ENCODE results near the gene KRTAP5-2.

KRTAP5-2 gene

DNA sequence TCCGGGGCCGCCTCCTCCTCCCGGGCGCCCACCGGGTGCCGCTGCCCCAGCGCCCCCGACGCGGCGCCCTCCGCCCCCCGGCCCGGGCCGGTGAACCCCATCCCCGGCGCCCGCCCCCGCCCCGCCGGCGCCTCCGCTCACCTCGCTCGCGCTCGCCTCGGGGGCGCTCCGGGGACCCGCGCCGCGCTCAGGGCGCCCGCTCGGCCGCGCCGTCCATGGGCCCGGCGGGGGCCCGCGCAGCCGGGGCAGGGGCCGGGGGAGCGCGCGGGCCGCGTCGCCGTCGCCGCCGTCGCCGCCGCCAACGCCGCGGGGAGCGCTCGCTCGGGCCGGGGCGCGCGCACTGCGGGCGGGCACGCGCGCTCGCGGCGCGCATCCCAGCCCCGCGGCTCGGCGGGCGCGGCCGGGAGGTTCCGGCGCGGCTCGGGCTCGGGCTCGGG, 26.3 kb downstream of the KRTAP5-2 start:
- no peak overlapping the region for H3K4me3 ChIP-seq (ENCODE audit: low read length)
- no peaks in the 10 kb centered on the region for H3K36me3 ChIP-seq (ENCODE audit: control insufficient read depth, insufficient read depth, low read length, severe bottlenecking)
- peaks cover 3% of the 10 kb centered on the region for H3K4me1 ChIP-seq (ENCODE audit: control insufficient read depth, insufficient read depth, low read length)
- no peaks in the 10 kb centered on the region for H3K9me3 ChIP-seq (ENCODE audit: control insufficient read depth, low read length)
- H3K9ac ChIP-seq (ENCODE audit: low read length): no peak overlapping the region
- peaks cover 17% of the 10 kb centered on the region for H3K27me3 ChIP-seq (replicated peaks; ENCODE audit: control insufficient read depth, insufficient read depth, low read length)
- no peak for DNase-seq (ENCODE audit: low read depth)

DNA sequence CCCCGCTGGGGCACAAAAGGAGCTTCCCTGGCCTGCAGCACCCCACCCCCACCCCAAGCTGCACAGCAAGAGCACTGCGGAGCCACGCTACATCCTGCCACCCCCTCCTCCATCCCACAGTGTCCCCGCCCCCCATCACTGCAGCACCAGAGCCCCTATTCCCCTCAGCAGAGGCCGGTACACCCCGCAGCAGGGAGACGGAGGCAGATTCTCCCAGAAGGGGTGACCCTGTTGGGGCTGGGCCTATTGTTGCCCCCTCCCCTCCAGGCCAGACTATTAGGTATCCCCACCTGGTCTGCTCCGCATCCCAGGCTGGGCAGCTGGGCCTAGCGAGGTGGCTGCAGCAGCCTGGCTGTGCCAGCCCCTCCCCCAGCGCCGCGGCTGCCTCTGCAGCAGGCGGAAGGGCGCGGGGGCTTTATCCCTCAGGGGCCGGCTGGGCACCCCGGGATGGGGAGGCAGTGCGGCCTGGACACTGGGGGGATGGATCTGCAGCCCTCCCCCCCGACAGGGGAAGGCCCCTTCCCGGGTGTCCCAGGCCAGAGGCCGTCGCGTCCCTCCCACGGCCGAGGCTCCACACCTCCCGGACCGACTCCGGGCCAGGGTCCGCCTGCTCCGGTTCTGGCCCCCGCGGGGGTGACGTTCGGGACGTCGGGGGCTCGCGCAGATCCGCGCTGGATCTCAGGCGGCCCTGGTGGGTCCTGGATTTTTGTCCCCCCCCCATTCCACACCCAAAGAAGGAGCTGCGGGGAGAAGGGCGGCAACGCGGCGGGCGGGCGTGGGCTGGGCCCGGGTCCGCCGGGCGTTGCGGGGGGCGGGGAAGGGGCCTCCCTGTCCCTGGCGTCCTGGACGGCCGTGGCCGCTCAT, 27.0 kb downstream of the KRTAP5-2 start:
- no peak overlapping the region for H3K4me3 ChIP-seq (ENCODE audit: low read length)
- peaks cover 3% of the 10 kb centered on the region for H3K4me1 ChIP-seq (ENCODE audit: control insufficient read depth, insufficient read depth, low read length)
- no peaks in the 10 kb centered on the region for H3K36me3 ChIP-seq (ENCODE audit: control insufficient read depth, insufficient read depth, low read length, severe bottlenecking)
- DNase-seq (ENCODE audit: low read depth): no peak
- peaks cover 14% of the 10 kb centered on the region for H3K27me3 ChIP-seq (replicated peaks; ENCODE audit: control insufficient read depth, insufficient read depth, low read length)
- no peak overlapping the region for H3K9ac ChIP-seq (ENCODE audit: low read length)
- no peaks in the 10 kb centered on the region for H3K9me3 ChIP-seq (ENCODE audit: control insufficient read depth, low read length)

DNA sequence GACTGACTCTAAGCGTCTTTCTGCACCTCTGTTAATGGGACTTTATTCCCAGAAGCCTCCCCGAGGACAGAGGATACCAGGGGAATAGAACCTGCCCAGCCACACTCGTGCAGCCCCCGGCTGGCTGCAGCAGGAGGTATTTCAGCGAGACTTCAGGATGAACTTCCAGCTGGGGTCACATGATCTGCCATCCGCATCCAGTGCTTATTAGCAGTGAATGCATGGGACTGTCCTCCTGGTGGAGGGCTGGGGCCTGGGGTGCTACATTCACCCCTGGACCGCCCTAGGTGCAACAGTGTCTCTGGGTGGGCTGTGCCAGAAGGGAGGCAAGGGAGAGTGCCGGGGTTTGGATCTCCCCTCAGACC, 27.6 kb downstream of the KRTAP5-2 start:
- H3K27me3 ChIP-seq (replicated peaks; ENCODE audit: control insufficient read depth, insufficient read depth, low read length): peaks cover 16% of the 10 kb centered on the region
- no peak for DNase-seq (ENCODE audit: low read depth)

DNA sequence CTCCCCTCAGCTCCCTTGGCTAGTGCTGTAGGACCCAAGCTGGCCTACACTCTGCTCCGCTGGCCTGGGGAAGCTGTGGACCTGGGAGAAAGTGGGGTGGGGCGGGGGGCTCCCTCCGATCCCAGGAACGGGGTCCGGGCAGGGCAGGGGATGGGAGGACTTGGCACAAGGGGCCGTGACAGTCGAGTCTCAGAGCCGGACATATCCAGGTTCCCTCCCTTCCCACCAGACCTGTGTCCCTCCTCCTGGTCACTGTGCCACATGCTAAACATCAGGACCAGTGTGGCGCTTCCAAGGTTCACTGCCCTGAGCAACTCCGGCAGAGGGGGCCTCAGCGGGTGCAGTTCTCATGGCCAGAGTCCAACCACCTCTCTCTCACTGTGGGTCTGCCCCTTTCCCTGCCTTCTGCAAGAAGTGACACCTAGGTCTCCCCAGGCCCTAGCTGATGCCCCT, 28.1 kb downstream of the KRTAP5-2 start:
- peaks cover 15% of the 10 kb centered on the region for H3K27me3 ChIP-seq (replicated peaks; ENCODE audit: control insufficient read depth, insufficient read depth, low read length)
- H3K36me3 ChIP-seq (ENCODE audit: control insufficient read depth, insufficient read depth, low read length, severe bottlenecking): no peaks in the 10 kb centered on the region
- DNase-seq (ENCODE audit: low read depth): no peak
- H3K4me3 ChIP-seq (ENCODE audit: low read length): no peak overlapping the region
- no peak overlapping the region for H3K9ac ChIP-seq (ENCODE audit: low read length)
- peaks cover 3% of the 10 kb centered on the region for H3K4me1 ChIP-seq (ENCODE audit: control insufficient read depth, insufficient read depth, low read length)
- no peaks in the 10 kb centered on the region for H3K9me3 ChIP-seq (ENCODE audit: control insufficient read depth, low read length)

More for the DNA sequence above, 27.6 kb downstream of the KRTAP5-2 start:
- Histone ChIP-seq H3K9me3 (ENCODE audit: control insufficient read depth, low read length) (no peaks in the 10 kb centered on the region), H3K4me3 (ENCODE audit: low read length) (no peak overlapping the region), H3K36me3 (ENCODE audit: control insufficient read depth, insufficient read depth, low read length, severe bottlenecking) (no peaks in the 10 kb centered on the region), H3K4me1 (ENCODE audit: control insufficient read depth, insufficient read depth, low read length) (peaks cover 3% of the 10 kb centered on the region), H3K9ac (ENCODE audit: low read length) (no peak overlapping the region)

DNA sequence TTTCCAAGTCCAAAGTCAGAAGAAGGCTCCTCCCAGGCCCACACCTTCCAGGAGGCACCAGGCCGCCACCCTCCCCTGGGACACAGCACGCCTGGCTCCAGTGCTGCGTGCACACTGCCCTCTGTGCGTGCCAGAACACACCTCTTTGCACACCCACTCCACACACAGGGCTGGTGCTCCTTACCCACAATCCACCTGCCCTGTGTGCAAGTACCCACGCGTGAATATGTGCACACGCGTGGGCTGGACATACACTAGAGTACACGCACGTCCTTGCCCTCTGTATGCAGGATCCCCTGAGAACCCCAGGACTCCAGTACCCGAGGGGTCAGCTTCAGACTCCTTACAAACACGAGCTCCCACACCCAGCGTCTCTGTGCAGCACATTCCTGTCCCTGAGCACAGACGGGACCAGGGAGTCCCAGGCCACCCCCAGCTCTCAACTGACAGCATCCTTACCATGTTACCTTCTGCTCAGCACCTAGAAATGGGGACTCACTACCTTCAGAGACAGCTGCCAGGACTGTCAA, 28.8 kb downstream of the KRTAP5-2 start:
- H3K36me3 ChIP-seq (ENCODE audit: control insufficient read depth, insufficient read depth, low read length, severe bottlenecking): no peaks in the 10 kb centered on the region
- H3K27me3 ChIP-seq (replicated peaks; ENCODE audit: control insufficient read depth, insufficient read depth, low read length): peaks cover 14% of the 10 kb centered on the region
- no peak overlapping the region for H3K4me3 ChIP-seq (ENCODE audit: low read length)

DNA sequence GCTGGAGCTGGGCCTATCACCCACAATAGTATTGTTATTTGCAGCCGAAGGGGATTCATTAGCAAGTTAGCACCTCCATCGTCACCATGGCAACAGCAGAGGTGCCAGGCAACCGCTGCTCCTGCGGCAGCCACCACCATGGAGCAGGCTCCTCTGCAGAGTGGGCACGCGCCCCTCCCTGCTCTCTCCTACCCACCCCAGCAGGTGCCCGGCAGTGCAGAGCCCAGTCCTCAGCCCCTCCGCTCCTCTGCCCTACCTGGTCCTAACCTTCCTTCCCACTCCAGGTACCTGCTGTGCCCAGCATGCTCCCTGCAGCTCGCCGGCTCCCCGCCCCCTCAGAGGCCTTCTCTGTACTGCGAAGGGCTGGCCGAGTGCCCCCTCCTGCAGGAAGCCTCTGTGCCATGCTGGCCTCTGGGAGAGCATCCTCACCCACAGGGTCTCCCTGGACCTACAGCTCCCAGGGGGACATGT, 29.6 kb downstream of the KRTAP5-2 start:
- Histone ChIP-seq H3K9me3 (ENCODE audit: control insufficient read depth, low read length) (no peaks in the 10 kb centered on the region), H3K9ac (ENCODE audit: low read length) (no peak overlapping the region), H3K4me3 (ENCODE audit: low read length) (no peak overlapping the region), H3K4me1 (ENCODE audit: control insufficient read depth, insufficient read depth, low read length) (no peaks in the 10 kb centered on the region), H3K36me3 (ENCODE audit: control insufficient read depth, insufficient read depth, low read length, severe bottlenecking) (no peaks in the 10 kb centered on the region), H3K27me3 (replicated peaks; ENCODE audit: control insufficient read depth, insufficient read depth, low read length) (peaks cover 6% of the 10 kb centered on the region)
- DNase-seq (ENCODE audit: low read depth): no peak

More for the DNA sequence above, 28.8 kb downstream of the KRTAP5-2 start:
- Histone ChIP-seq H3K9me3 (ENCODE audit: control insufficient read depth, low read length) (no peaks in the 10 kb centered on the region), H3K9ac (ENCODE audit: low read length) (no peak overlapping the region), H3K4me1 (ENCODE audit: control insufficient read depth, insufficient read depth, low read length) (peaks cover under 1% of the 10 kb centered on the region)
- DNase-seq (ENCODE audit: low read depth): no peak

DNA sequence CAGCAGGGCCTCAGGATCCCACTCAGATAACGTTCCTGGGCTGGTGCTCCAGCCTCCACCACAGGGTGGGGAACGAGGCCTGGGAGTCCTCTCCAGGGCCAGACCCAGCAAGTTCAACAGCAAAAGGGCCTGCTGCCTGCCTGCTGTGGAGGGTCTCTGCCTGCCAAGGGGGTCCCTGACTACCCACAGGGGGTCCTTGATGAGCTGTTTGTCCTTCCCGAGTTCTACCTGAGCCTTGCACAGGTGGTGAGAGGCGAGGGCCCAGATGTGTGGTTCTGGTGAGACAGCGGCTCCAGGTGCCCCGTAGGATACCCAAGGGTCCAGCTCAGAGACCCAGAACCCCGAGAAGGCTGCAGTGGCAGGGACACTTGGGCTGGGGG, 30.4 kb downstream of the KRTAP5-2 start:
- no peak for DNase-seq (ENCODE audit: low read depth)
- peaks cover 4% of the 10 kb centered on the region for H3K27me3 ChIP-seq (replicated peaks; ENCODE audit: control insufficient read depth, insufficient read depth, low read length)
- no peak overlapping the region for H3K9ac ChIP-seq (ENCODE audit: low read length)
- no peaks in the 10 kb centered on the region for H3K9me3 ChIP-seq (ENCODE audit: control insufficient read depth, low read length)
- H3K4me3 ChIP-seq (ENCODE audit: low read length): no peak overlapping the region
- H3K4me1 ChIP-seq (ENCODE audit: control insufficient read depth, insufficient read depth, low read length): no peaks in the 10 kb centered on the region
- no peaks in the 10 kb centered on the region for H3K36me3 ChIP-seq (ENCODE audit: control insufficient read depth, insufficient read depth, low read length, severe bottlenecking)

DNA sequence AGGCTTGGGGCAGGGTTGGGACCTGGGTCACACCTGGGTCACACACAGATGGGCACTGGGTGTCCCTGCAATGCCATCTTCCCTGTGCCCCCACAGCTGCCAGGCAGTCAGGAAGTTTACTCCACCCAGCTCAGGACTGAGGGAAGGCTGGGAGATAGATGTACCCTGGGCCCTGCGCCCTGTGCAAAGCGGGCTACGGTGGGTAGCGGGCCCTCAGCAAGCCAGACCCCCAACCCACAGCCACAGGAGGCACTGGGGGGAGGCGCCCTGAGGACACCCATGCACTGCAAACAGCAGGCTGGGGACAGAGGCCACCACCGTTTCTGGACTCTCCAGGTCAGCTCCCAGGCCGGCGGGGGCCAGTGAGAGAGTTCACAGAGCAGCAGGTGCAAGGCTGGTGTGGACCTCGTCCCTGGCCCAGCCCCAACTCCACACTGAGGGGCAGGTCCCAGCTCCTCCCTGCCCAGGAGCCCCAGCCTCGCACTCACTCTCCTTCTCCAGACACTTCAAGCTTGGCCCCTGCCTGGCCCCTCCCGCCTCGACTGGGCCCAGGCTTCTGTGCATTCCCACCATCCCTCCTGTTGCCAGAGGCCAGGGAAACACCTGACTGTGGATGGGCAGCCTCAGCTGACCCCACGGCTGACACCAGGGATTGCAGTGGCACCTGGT, 30.9 kb downstream of the KRTAP5-2 start:
- DNase-seq (ENCODE audit: low read depth): no peak
- Histone ChIP-seq H3K27me3 (replicated peaks; ENCODE audit: control insufficient read depth, insufficient read depth, low read length) (peaks cover 4% of the 10 kb centered on the region), H3K4me3 (ENCODE audit: low read length) (no peak overlapping the region), H3K4me1 (ENCODE audit: control insufficient read depth, insufficient read depth, low read length) (no peaks in the 10 kb centered on the region), H3K36me3 (ENCODE audit: control insufficient read depth, insufficient read depth, low read length, severe bottlenecking) (no peaks in the 10 kb centered on the region), H3K9me3 (ENCODE audit: control insufficient read depth, low read length) (no peaks in the 10 kb centered on the region), H3K9ac (ENCODE audit: low read length) (no peak overlapping the region)

DNA sequence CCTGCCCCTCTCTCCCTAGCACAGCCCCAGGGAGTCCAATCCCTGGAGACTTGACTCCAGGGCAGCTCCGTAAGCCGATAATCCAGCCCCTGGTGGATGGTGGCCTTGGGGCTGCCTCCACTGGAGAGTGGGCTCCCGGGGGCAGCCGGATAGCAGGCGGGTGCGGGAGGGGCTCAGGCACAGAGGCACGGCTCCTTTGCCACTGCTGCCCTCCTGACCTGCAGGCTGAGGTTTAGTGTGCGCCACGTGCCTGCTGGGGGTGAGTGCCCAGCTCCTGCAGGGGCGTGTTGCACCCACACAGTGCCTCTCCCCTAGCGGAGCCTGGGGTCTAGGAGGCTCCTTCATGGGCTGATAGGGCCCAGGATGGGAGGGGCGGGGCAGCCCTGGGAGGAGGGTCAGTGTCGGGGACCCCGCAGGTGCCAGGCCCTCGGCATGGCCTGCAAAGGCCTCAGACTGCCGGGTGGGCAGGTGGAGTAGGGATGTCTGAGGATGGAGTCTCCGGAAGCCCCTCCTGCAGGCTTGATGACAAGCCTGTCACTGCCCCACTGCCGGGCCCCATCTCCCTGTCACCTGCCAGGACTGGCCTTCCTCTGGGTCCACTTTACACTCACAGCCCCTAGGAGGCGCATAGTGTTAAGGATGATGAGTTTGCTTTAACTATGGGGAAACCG, 31.6 kb downstream of the KRTAP5-2 start:
- DNase-seq (ENCODE audit: low read depth): no peak

DNA sequence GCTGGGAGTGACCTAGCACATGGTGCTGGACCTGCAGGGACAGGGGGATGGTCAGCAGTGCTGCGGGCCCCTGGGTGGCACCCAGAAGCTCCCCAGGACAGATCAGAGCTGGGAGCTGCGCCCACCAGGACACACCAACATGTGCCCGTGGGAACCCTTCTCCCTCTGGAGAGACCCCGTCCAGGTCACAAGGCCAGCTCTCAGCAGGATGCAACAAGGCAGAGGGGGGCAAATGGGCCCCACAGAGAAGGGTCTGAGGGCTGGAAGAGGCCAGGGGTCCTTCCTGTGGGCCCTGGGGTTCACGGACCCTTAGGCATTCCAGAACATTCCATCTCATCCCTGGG, 32.2 kb downstream of the KRTAP5-2 start:
- DNase-seq (ENCODE audit: low read depth): no peak
- peaks cover 4% of the 10 kb centered on the region for H3K4me1 ChIP-seq (ENCODE audit: control insufficient read depth, insufficient read depth, low read length)
- H3K27me3 ChIP-seq (replicated peaks; ENCODE audit: control insufficient read depth, insufficient read depth, low read length): peaks cover 4% of the 10 kb centered on the region
- H3K9me3 ChIP-seq (ENCODE audit: control insufficient read depth, low read length): no peaks in the 10 kb centered on the region
- H3K9ac ChIP-seq (ENCODE audit: low read length): no peak overlapping the region
- H3K36me3 ChIP-seq (ENCODE audit: control insufficient read depth, insufficient read depth, low read length, severe bottlenecking): no peaks in the 10 kb centered on the region
- H3K4me3 ChIP-seq (ENCODE audit: low read length): no peak overlapping the region

More for the DNA sequence above, 31.6 kb downstream of the KRTAP5-2 start:
- no peaks in the 10 kb centered on the region for H3K36me3 ChIP-seq (ENCODE audit: control insufficient read depth, insufficient read depth, low read length, severe bottlenecking)
- no peak overlapping the region for H3K9ac ChIP-seq (ENCODE audit: low read length)
- peaks cover 4% of the 10 kb centered on the region for H3K27me3 ChIP-seq (replicated peaks; ENCODE audit: control insufficient read depth, insufficient read depth, low read length)
- peaks cover 3% of the 10 kb centered on the region for H3K4me1 ChIP-seq (ENCODE audit: control insufficient read depth, insufficient read depth, low read length)
- no peaks in the 10 kb centered on the region for H3K9me3 ChIP-seq (ENCODE audit: control insufficient read depth, low read length)
- H3K4me3 ChIP-seq (ENCODE audit: low read length): no peak overlapping the region

Data from adipocyte (in vitro differentiated cells).